HepG2 (cell line): ENCODE results near the gene NUDT22. TPM values are rescaled to one million over a fixed set of nuclear protein-coding genes. Genes with fewer than 3 reads are reported as not detected.

Source experiments
- ATAC-seq: fragments of 200-7000 bp; cut with Tn5 transposase; 3 replicates; pipeline ENCODE4 v1.9.1; 2020; ENCODE audit warnings: mild to moderate bottlenecking, moderate library complexity
- BruUV-seq: library from RNA; stranded (reverse); fragments of 400-500 nt; replicated peaks from 2 replicates; lab custom pipeline; 2021; lab: Mats Ljungman, UMichigan
- CTCF ChIA-PET: fragments of 300-600 bp; formaldehyde crosslinking; extraction: SDS; loops from one replicate; lab custom pipeline; 2021; ENCODE audit warnings: low total read pairs, inconsistent platforms, low intra/inter-chr PET ratio; lab: Yijun Ruan, JAX
- POLR2A ChIA-PET: fragments of 350-600 bp; sonication (Branson Sonifier 250); formaldehyde crosslinking; loops from one replicate; lab custom pipeline; 2020; ENCODE audit warnings: antibody characterized with exemption, inconsistent platforms; lab: Yijun Ruan, JAX
- DNase-seq: peaks from one replicate; pipeline ENCODE4 v3.0.0-alpha.2; 2015; ENCODE audit warnings: low spot score
- FAIRE-seq: peaks from 3 replicates; lab custom pipeline; 2011; peaks lifted over from hg19 to GRCh38; lab: Jason Lieb, UNC
- H2AFZ ChIP-seq: one replicate; pipeline ENCODE4 v1.6.1; 2011; ENCODE audit warnings: low read length, inconsistent platforms
- H3K27ac ChIP-seq: fragments of 300-600 bp; 3 replicates; pipeline ENCODE4 v1.8.0; 2011; ENCODE audit warnings: mixed run types, mild to moderate bottlenecking, mixed read lengths, low read length, inconsistent platforms; ENCODE audit not compliant: insufficient read depth; ENCODE audit errors: extremely low read length
- H3K27me3 ChIP-seq, 2 experiments: fragments of 200-600 bp in 1 of 2; 2 replicates in 1 of 2; 3 replicates in 1 of 2; pipeline versions ENCODE4 v1.6.0 to v1.8.0; 2011; ENCODE audit warnings: low read length in 2 of 2, mild to moderate bottlenecking in 2 of 2, moderate library complexity in 2 of 2, inconsistent platforms in 1 of 2; ENCODE audit not compliant: insufficient read depth in 2 of 2, control insufficient read depth in 1 of 2
- H3K36me3 ChIP-seq, 2 experiments: fragments of 200-600 bp in 1 of 2; replicated peaks in 1 of 2; 2 replicates in 1 of 2; 3 replicates in 1 of 2; pipeline versions ENCODE4 v1.5.1 to v1.8.0; 2011; ENCODE audit warnings: low read length in 2 of 2, inconsistent platforms in 1 of 2; ENCODE audit not compliant: insufficient read depth in 2 of 2, control insufficient read depth in 1 of 2
- H3K4me1 ChIP-seq: 2 replicates; pipeline ENCODE4 v1.5.1; 2012; ENCODE audit warnings: low read length, inconsistent platforms; ENCODE audit not compliant: insufficient read depth
- H3K4me2 ChIP-seq: 2 replicates; pipeline ENCODE4 v1.6.0; 2011; ENCODE audit warnings: low read depth, low read length, inconsistent platforms
- H3K4me3 ChIP-seq, 3 experiments: fragments of 200-600 bp in 1 of 3; sonication (generic), shearing (Covaris generic) in 1 of 3; replicated peaks in 1 of 3; 2 replicates each; pipeline ENCODE4 v1.5.1; 2011 to 2016; ENCODE audit warnings: low read length in 3 of 3, inconsistent platforms in 2 of 3, low read depth in 2 of 3, mild to moderate bottlenecking in 2 of 3, control low read depth in 1 of 3, mixed read lengths in 1 of 3; ENCODE audit not compliant: insufficient read depth in 1 of 3
- H3K79me2 ChIP-seq: one replicate; pipeline ENCODE4 v1.6.1; 2011; ENCODE audit warnings: low read length, inconsistent platforms; ENCODE audit not compliant: insufficient read depth
- H3K9ac ChIP-seq: 2 replicates; pipeline ENCODE4 v1.6.0; 2011; ENCODE audit warnings: mild to moderate bottlenecking, low read depth, low read length, inconsistent platforms; ENCODE audit not compliant: insufficient read depth
- H3K9me3 ChIP-seq: 2 replicates; pipeline ENCODE4 v1.5.1; 2012; ENCODE audit warnings: mild to moderate bottlenecking, low read length
- H4K20me1 ChIP-seq: 2 replicates; pipeline ENCODE4 v1.6.0; 2011; ENCODE audit warnings: inconsistent platforms, mild to moderate bottlenecking, low read length, moderate library complexity; ENCODE audit not compliant: insufficient read depth
- CCDC6 ChIP-seq: sonication (generic); formaldehyde crosslinking; IDR thresholded peaks from 2 replicates; pipeline ENCODE4 v1.8.1; 2022; ENCODE audit warnings: mild to moderate bottlenecking, missing genetic modification reagents, moderate library complexity
- FOXK1 ChIP-seq: sonication (generic); formaldehyde crosslinking; IDR thresholded peaks from 2 replicates; pipeline ENCODE4 v1.4.0; 2020; ENCODE audit warnings: low read depth, missing genetic modification reagents, borderline replicate concordance
- JUND ChIP-seq: sonication (generic); formaldehyde crosslinking; IDR thresholded peaks from 2 replicates; pipeline ENCODE4 v1.8.0; 2022; ENCODE audit warnings: mild to moderate bottlenecking, missing genetic modification reagents
- KDM4B ChIP-seq: sonication (generic); formaldehyde crosslinking; IDR thresholded peaks from 2 replicates; pipeline ENCODE4 v1.4.0; 2020; ENCODE audit warnings: missing genetic modification reagents
- MYNN ChIP-seq: sonication (generic); formaldehyde crosslinking; IDR thresholded peaks from 2 replicates; pipeline ENCODE4 v1.4.0; 2020; ENCODE audit warnings: mild to moderate bottlenecking, low read depth, missing genetic modification reagents
- NFKBIZ ChIP-seq: IDR thresholded peaks from 2 replicates; pipeline ENCODE4 v1.6.1; 2018; ENCODE audit warnings: missing genetic modification reagents, missing compliant biosample characterization
- NR2C2 ChIP-seq: sonication (generic); formaldehyde crosslinking; IDR thresholded peaks from 2 replicates; pipeline ENCODE4 v1.4.0; 2020; ENCODE audit warnings: missing genetic modification reagents, mild to moderate bottlenecking, moderate library complexity, borderline replicate concordance
- PAF1 ChIP-seq: IDR thresholded peaks from 2 replicates; pipeline ENCODE4 v1.6.1; 2016; ENCODE audit warnings: missing genetic modification reagents, missing compliant biosample characterization
- PHB2 ChIP-seq: fragments of 450-650 bp; IDR thresholded peaks from 2 replicates; pipeline ENCODE4 v1.6.1; 2018; ENCODE audit not compliant: partially characterized antibody
- ZFP1 ChIP-seq: IDR thresholded peaks from 2 replicates; pipeline ENCODE4 v1.6.1; 2016
- ZNF10 ChIP-seq: sonication (generic); formaldehyde crosslinking; IDR thresholded peaks from 2 replicates; pipeline ENCODE4 v1.4.0; 2020; ENCODE audit warnings: mild to moderate bottlenecking, low read depth, missing genetic modification reagents, borderline replicate concordance
- ZNF441 ChIP-seq: sonication (generic); formaldehyde crosslinking; IDR thresholded peaks from 2 replicates; pipeline ENCODE4 v1.7.0; 2021; ENCODE audit warnings: missing genetic modification reagents, borderline replicate concordance
- ZNF460 ChIP-seq: sonication (generic); formaldehyde crosslinking; IDR thresholded peaks from 2 replicates; pipeline ENCODE4 v1.5.1; 2020; ENCODE audit warnings: missing genetic modification reagents, mild to moderate bottlenecking, borderline replicate concordance
- ZNF547 ChIP-seq: sonication (generic); formaldehyde crosslinking; IDR thresholded peaks from 2 replicates; pipeline ENCODE4 v1.5.1; 2020; ENCODE audit warnings: mild to moderate bottlenecking, missing genetic modification reagents
- WGBS: methylation state at CpG from one replicate; pipeline ENCODE4 v1.1.6; 2017; ENCODE audit warnings: low lambda C conversion rate; 5-methylcytosine and 5-hydroxymethylcytosine counted together
- in situ Hi-C: cut with HindIII; loops from 2 replicates; pipeline ENCODE4 v1.10.0; 2017; ENCODE audit warnings: low pct_unique_long_range_greater_than_20kb; ENCODE audit not compliant: extremely low pct_ligation_motif_present
- intact Hi-C: fragments of 100-400 bp; cut with micrococcal nuclease; formaldehyde crosslinking; loops from one replicate; pipeline ENCODE4 v1.10.0; 2022; ENCODE audit not compliant: unreplicated experiment
- polyA plus RNA-seq, 8 experiments: library from polyadenylated mRNA; depleted of rRNA in 3 of 8; stranded (reverse) in 7 of 8; unstranded in 1 of 8; fragments of >200 nt; fragmentation: Illumina TruSeq in 4 of 8; extraction: Trizol in 4 of 8; gene quantifications; 2 replicates each; pipeline versions ENCODE4 v1.2.1 to v1.2.3, GENCODE V29; 2011 to 2016; ENCODE audit warnings: low read depth in 4 of 8, missing spikeins in 1 of 8, mixed read lengths in 1 of 8; ENCODE audit not compliant: insufficient read depth in 1 of 8
- total RNA-seq, 5 experiments: library from RNA; depleted of rRNA; stranded (reverse); fragments of >200 nt; fragmentation: Illumina TruSeq; extraction: Trizol; gene quantifications; 2 replicates each; pipeline ENCODE4 v1.2.3, GENCODE V29; 2016; ENCODE audit warnings: low read depth in 1 of 5
- TF ChIP-seq, protein P1 (sequence below): sonication (generic); formaldehyde crosslinking; IDR thresholded peaks from 2 replicates; pipeline ENCODE4 v1.4.0; 2020; ENCODE audit warnings: missing genetic modification reagents, borderline replicate concordance
- TF ChIP-seq, protein P2 (sequence below): sonication (generic); formaldehyde crosslinking; IDR thresholded peaks from 2 replicates; pipeline ENCODE4 v1.4.0; 2020; ENCODE audit warnings: low read depth, missing genetic modification reagents
- TF ChIP-seq, protein P3 (sequence below): sonication (generic); formaldehyde crosslinking; IDR thresholded peaks from 2 replicates; pipeline ENCODE4 v1.8.1; 2023; ENCODE audit warnings: mild to moderate bottlenecking, inconsistent platforms, moderate library complexity, missing genetic modification reagents, borderline replicate concordance

The NUDT22 gene
- total and polyA plus RNA-seq, 2 of the 13 experiments (the other 11 are each of a cell fraction or from before 2014, with no cell fraction given): 33.5 to 39.8 TPM

DNA sequence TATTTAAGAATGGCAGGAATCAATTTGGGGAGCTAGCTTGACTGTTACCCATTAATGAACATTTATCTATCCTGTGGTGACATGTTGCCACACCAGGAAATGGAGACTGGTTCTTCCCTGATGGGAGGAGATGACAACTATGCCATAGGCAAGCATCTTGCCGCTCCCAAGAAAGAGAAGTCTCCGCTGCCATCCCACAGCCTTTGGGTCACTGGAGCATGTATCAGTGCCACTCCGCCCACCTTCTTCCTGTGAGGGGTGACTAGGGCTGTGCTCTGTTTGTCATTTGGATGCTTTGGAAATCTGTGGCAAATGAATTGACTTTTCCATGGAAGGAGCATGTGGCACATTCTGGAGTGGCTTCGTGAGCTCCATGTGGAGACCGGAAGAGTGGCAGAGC is 33.6 kb upstream of the NUDT22 start:
- DNase-seq: no peak
- ATAC-seq: no peak
- peaks cover 19% of the 10 kb centered on the region for H4K20me1 ChIP-seq
- in situ Hi-C loops (no loop called here), intact Hi-C loops (no loop called here)
- ChIA-PET CTCF (no interaction called here), POLR2A (no interaction called here)
- H3K27ac ChIP-seq: no peak overlapping the region
- no peak overlapping the region for H2AFZ ChIP-seq
- no peak overlapping the region for H3K4me2 ChIP-seq
- H3K27me3 ChIP-seq: no peaks in the 10 kb centered on the region
- peaks cover 13% of the 10 kb centered on the region for H3K4me1 ChIP-seq
- no peak overlapping the region for H3K4me3 ChIP-seq
- 90% methylated on average over 4 of the region's 5 CpGs for WGBS
- FAIRE-seq: no peak
- H3K36me3 ChIP-seq: peaks cover 38 to 55% of the 10 kb centered on the region in 2 experiments
- no peaks in the 10 kb centered on the region for H3K9me3 ChIP-seq
- no peak overlapping the region for H3K9ac ChIP-seq
- peaks cover 25% of the 10 kb centered on the region for H3K79me2 ChIP-seq
- no TSS peak for BruUV-seq
- TF ChIP-seq PHB2 (no peak), MYNN (CRISPR knock-in tag) (no peak), ZNF460 (CRISPR knock-in tag) (no peak), CCDC6 (CRISPR knock-in tag) (no peak), PAF1 (CRISPR knock-in tag) (no peak), ZNF10 (CRISPR knock-in tag) (no peak), FOXK1 (CRISPR knock-in tag) (no peak), KDM4B (no peak), JUND (CRISPR knock-in tag) (no peak), NR2C2 (CRISPR knock-in tag) (no peak), NFKBIZ (no peak), ZNF547 (CRISPR knock-in tag) (no peak), ZFP1 (CRISPR knock-in tag) (no peak), ZNF441 (CRISPR knock-in tag) (no peak)
- TF ChIP-seq, protein P1, sequence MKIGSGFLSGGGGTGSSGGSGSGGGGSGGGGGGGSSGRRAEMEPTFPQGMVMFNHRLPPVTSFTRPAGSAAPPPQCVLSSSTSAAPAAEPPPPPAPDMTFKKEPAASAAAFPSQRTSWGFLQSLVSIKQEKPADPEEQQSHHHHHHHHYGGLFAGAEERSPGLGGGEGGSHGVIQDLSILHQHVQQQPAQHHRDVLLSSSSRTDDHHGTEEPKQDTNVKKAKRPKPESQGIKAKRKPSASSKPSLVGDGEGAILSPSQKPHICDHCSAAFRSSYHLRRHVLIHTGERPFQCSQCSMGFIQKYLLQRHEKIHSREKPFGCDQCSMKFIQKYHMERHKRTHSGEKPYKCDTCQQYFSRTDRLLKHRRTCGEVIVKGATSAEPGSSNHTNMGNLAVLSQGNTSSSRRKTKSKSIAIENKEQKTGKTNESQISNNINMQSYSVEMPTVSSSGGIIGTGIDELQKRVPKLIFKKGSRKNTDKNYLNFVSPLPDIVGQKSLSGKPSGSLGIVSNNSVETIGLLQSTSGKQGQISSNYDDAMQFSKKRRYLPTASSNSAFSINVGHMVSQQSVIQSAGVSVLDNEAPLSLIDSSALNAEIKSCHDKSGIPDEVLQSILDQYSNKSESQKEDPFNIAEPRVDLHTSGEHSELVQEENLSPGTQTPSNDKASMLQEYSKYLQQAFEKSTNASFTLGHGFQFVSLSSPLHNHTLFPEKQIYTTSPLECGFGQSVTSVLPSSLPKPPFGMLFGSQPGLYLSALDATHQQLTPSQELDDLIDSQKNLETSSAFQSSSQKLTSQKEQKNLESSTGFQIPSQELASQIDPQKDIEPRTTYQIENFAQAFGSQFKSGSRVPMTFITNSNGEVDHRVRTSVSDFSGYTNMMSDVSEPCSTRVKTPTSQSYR: no peak
- TF ChIP-seq, protein P2, sequence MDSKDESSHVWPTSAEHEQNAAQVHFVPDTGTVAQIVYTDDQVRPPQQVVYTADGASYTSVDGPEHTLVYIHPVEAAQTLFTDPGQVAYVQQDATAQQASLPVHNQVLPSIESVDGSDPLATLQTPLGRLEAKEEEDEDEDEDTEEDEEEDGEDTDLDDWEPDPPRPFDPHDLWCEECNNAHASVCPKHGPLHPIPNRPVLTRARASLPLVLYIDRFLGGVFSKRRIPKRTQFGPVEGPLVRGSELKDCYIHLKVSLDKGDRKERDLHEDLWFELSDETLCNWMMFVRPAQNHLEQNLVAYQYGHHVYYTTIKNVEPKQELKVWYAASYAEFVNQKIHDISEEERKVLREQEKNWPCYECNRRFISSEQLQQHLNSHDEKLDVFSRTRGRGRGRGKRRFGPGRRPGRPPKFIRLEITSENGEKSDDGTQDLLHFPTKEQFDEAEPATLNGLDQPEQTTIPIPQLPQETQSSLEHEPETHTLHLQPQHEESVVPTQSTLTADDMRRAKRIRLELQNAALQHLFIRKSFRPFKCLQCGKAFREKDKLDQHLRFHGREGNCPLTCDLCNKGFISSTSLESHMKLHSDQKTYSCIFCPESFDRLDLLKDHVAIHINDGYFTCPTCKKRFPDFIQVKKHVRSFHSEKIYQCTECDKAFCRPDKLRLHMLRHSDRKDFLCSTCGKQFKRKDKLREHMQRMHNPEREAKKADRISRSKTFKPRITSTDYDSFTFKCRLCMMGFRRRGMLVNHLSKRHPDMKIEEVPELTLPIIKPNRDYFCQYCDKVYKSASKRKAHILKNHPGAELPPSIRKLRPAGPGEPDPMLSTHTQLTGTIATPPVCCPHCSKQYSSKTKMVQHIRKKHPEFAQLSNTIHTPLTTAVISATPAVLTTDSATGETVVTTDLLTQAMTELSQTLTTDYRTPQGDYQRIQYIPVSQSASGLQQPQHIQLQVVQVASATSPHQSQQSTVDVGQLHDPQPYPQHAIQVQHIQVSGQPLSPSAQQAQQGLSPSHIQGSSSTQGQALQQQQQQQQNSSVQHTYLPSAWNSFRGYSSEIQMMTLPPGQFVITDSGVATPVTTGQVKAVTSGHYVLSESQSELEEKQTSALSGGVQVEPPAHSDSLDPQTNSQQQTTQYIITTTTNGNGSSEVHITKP (CRISPR knock-in tag): no peak
- TF ChIP-seq, protein P3, sequence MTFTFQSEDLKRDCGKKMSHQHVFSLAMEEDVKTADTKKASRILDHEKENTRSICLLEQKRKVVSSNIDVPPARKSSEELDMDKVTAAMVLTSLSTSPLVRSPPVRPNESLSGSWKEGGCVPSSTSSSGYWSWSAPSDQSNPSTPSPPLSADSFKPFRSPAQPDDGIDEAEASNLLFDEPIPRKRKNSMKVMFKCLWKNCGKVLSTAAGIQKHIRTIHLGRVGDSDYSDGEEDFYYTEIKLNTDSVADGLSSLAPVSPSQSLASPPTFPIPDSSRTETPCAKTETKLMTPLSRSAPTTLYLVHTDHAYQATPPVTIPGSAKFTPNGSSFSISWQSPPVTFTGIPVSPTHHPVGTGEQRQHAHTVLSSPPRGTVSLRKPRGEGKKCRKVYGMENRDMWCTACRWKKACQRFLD: no peak
